ENCODE measurements around the gene TMEM117. TPM values are rescaled to one million over a fixed set of nuclear protein-coding genes. Genes with fewer than 3 reads are reported as not detected.

TMEM117 gene
- total RNA-seq, 6 experiments from 2014 or later = 5.5 to 8.8 (median 7.0) TPM

DNA sequence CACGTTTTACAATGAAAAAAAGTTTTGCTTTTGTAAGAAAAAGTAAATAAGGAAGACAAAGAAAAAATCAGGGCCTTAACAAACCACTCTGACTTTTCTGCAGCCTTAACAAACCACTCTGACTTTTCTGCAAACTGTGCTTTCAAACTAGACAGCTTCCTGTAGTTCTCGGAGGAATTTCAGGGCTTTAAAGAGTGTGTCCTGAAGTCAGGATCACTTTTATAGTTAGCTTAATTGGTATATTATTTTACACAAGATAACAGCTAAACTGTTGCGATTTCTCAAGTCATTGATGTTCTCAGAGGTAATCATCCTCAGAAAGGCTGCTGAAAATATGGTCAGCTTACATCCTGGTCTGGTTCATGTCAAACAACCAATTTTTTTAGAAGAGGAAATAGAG is 42.2 kb downstream of the TMEM117 start:
- no peaks in the 10 kb centered on the region; the same call in 1 of the 2 replicates for H3K4me1 Mint-ChIP-seq (ENCODE audit: low read depth)
- H3K27ac Mint-ChIP-seq = no peak overlapping the region
- TF ChIP-seq CTCF (IDR thresholded peaks at IDR 0.05) = no peak
- no peak overlapping the region for H3K4me3 Mint-ChIP-seq
- H3K27me3 Mint-ChIP-seq (ENCODE audit: insufficient read depth) = no peaks in the 10 kb centered on the region
- H3K36me3 Mint-ChIP-seq (ENCODE audit: low read depth) = no peaks in the 10 kb centered on the region
- no peaks in the 10 kb centered on the region for H3K9me3 Mint-ChIP-seq
- no peak for DNase-seq

DNA sequence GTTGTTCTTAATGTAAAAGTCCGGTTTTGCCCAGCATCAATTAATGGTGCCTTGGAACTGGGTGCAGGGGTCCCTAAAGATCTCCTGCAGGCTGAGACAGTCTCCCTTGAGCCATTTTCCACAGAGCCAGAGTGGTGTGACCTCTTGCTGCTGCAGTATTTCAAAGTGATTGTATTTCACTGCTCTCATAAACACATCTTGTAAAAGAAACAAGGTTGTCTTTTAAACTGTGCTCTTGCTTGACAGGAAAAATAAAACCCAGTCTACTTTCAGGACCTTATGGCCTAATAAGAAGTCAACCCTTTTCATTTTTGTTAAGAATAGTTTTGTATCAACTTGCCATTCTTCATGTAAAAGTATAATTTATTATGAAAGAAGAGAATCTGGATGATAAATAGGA is 44.7 kb downstream of the TMEM117 start:
- H3K36me3 Mint-ChIP-seq (ENCODE audit: low read depth) = no peaks in the 10 kb centered on the region
- H3K27ac Mint-ChIP-seq = no peak overlapping the region
- no peaks in the 10 kb centered on the region for H3K9me3 Mint-ChIP-seq
- H3K27me3 Mint-ChIP-seq (ENCODE audit: insufficient read depth) = no peaks in the 10 kb centered on the region; the same call in 1 of the 2 replicates
- H3K4me3 Mint-ChIP-seq = no peak overlapping the region
- no peaks in the 10 kb centered on the region; the same call in none of the 2 replicates for H3K4me1 Mint-ChIP-seq (ENCODE audit: low read depth)
- DNase-seq = no peak
- TF ChIP-seq CTCF (IDR thresholded peaks at IDR 0.05) = no peak

- Mint-ChIP-seq H3K36me3 (ENCODE audit: low read depth) (no peaks in the 10 kb centered on the region), H3K4me1 (ENCODE audit: low read depth) (no peaks in the 10 kb centered on the region; the same call in none of the 2 replicates), H3K9me3 (no peaks in the 10 kb centered on the region), H3K27me3 (ENCODE audit: insufficient read depth) (no peaks in the 10 kb centered on the region; the same call in 1 of the 2 replicates), H3K27ac (no peak overlapping the region), H3K4me3 (no peak overlapping the region)
- peak; percentile 59 for DNase-seq
- peak; percentile 90 for TF ChIP-seq CTCF (IDR thresholded peaks at IDR 0.05)
Measured at GRCh38 chr12:43882578-43883178, 46.8 kb downstream of the TMEM117 start.

- DNase-seq = no peak
- Mint-ChIP-seq H3K27me3 (ENCODE audit: insufficient read depth) (no peaks in the 10 kb centered on the region; the same call in 1 of the 2 replicates), H3K36me3 (ENCODE audit: low read depth) (no peaks in the 10 kb centered on the region)
Measured at GRCh38 chr12:43883311-43883710, 47.4 kb downstream of the TMEM117 start.

GRCh38 chr12:43883748-43884147 is 47.9 kb downstream of the TMEM117 start:
- TF ChIP-seq CTCF (IDR thresholded peaks at IDR 0.05) = no peak
- no peak overlapping the region for H3K4me3 Mint-ChIP-seq
- H3K9me3 Mint-ChIP-seq = no peaks in the 10 kb centered on the region
- no peaks in the 10 kb centered on the region for H3K36me3 Mint-ChIP-seq (ENCODE audit: low read depth)
- no peaks in the 10 kb centered on the region; the same call in 1 of the 2 replicates for H3K27me3 Mint-ChIP-seq (ENCODE audit: insufficient read depth)
- no peak for DNase-seq
- H3K4me1 Mint-ChIP-seq (ENCODE audit: low read depth) = no peaks in the 10 kb centered on the region; the same call in none of the 2 replicates
- H3K27ac Mint-ChIP-seq = no peak overlapping the region

More at GRCh38 chr12:43883311-43883710, 47.4 kb downstream of the TMEM117 start:
- H3K27ac Mint-ChIP-seq = no peak overlapping the region
- no peaks in the 10 kb centered on the region for H3K9me3 Mint-ChIP-seq
- no peak for TF ChIP-seq CTCF (IDR thresholded peaks at IDR 0.05)
- H3K4me3 Mint-ChIP-seq = no peak overlapping the region
- H3K4me1 Mint-ChIP-seq (ENCODE audit: low read depth) = no peaks in the 10 kb centered on the region; the same call in none of the 2 replicates

Measured in HFFc6 (cell line).